Choroid plexus epithelial cell (primary cell): ENCODE data around the gene CD1B.
"Not testable (repeated sequence)": the region's sequence is repeated elsewhere in the genome, so short reads cannot be mapped to it uniquely, and the experiment has no call there.

Source experiments
- DNase-seq: peaks from one replicate; pipeline ENCODE4 v3.0.0-alpha.2; 2010; ENCODE audit warnings: low read depth
- H3K4me3 ChIP-seq: 2 replicates; pipeline ENCODE4 v1.5.1; 2011; ENCODE audit warnings: low read depth, mild to moderate bottlenecking, control low read depth, low read length, moderate library complexity
- TF ChIP-seq, protein P1 (sequence below): conservative IDR thresholded peaks from 2 replicates; pipeline ENCODE4 v1.5.1; 2011; ENCODE audit warnings: low read depth, mild to moderate bottlenecking, control low read depth, inconsistent platforms, low read length, moderate library complexity

Gene CD1B

DNA sequence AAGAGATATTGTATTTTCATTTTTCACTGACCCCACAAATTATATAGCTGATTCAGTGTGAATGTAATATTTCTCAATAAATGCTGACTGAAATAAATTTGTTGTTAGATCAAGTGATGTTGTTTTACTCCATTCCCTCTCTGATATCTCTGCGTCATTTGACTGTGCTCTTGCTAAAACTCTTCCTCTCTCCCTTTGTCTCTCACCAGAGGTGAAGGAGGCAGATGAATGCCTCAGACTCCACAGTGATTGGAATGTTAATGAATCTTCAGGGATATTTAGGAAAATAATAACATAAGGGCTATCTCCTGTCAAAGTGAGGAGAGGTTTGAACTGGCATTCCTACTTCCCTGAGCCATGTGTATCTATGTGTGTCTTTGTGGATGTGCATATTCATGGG lies 26.1 kb upstream of the CD1B start:
- TF ChIP-seq, protein P1, sequence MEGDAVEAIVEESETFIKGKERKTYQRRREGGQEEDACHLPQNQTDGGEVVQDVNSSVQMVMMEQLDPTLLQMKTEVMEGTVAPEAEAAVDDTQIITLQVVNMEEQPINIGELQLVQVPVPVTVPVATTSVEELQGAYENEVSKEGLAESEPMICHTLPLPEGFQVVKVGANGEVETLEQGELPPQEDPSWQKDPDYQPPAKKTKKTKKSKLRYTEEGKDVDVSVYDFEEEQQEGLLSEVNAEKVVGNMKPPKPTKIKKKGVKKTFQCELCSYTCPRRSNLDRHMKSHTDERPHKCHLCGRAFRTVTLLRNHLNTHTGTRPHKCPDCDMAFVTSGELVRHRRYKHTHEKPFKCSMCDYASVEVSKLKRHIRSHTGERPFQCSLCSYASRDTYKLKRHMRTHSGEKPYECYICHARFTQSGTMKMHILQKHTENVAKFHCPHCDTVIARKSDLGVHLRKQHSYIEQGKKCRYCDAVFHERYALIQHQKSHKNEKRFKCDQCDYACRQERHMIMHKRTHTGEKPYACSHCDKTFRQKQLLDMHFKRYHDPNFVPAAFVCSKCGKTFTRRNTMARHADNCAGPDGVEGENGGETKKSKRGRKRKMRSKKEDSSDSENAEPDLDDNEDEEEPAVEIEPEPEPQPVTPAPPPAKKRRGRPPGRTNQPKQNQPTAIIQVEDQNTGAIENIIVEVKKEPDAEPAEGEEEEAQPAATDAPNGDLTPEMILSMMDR = no peak
- DNase-seq = no peak
- H3K4me3 ChIP-seq = no peak overlapping the region

DNA sequence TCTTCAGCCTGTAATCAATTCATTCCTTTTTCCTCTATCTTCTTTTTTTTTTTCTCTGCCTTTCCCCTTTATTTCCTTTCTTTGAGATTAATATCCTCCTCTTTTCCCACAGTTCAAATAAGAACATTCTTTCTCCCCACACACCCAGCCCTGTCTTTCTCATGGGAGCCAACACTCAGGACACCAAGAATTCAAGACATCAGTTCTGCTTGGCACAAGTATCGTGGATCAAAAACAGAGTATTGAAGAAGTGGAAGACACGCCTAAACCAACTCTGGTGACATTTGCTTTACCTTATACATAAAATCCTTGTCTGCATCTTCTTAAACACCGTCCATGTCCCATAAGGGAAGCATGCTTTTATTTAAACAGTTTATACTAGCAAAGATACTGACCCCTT lies 25.3 kb upstream of the CD1B start:
- no peak overlapping the region for H3K4me3 ChIP-seq
- DNase-seq = no peak
- TF ChIP-seq, protein P1 = no peak

- no peak for DNase-seq
- H3K4me3 ChIP-seq = no peak overlapping the region
- TF ChIP-seq, protein P1 = no peak
These were observed 24.5 kb upstream of the CD1B start for GRCh38 chr1:158355773-158356285.

DNA sequence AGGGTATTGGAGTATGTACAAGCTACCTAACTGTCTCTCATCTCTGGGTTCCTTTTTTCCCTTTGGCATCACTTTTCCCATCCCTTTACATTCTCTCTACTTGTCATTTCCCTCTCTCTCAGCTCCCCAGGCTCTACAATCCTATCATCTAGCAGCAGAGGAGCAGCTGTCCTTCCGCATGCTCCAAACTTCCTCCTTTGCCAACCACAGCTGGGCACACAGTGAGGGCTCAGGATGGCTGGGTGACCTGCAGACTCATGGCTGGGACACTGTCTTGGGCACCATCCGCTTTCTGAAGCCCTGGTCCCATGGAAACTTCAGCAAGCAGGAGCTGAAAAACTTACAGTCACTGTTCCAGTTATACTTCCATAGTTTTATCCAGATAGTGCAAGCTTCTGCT lies 22.9 kb upstream of the CD1B start:
- no peak for DNase-seq
- no peak overlapping the region for H3K4me3 ChIP-seq
- TF ChIP-seq, protein P1 = no peak

DNA sequence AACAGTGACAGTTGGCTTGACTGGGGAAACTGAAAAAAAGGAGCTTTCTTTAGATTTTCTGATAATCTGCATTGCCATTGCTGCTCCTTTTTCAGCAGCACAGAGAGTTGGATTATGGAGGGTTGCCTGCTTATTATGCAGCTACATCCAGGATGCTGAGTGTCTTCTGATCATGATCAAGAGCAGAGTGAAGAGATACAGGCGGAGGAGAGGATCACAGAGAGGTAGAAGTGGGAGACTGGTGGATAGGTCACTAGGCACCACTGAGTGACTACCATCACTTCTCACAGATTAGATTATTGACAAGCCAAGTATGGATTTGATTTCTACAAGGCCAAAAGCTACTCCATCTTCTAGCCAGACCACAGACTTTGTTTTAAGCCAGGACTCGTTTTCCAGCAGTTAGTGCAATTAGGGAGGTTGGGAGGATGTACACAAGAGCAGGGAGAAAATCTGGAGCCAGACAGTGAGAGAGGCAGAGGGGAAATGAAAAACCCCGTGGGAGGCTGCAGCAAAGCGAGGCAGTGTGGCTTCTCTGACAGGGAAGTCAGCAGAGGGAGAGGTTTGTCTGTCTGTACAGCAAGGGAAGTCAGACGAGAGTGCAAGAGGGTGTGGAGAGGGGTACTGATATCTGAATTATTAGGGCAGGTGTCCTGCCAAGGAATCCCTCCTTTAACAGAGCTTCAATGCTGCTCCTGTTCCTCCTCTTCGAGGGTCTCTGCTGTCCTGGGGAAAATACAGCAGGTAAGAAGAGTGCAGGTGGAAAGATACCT lies 22.2 kb upstream of the CD1B start, which contains the start of gene CD1E:
Gene CD1E, plus strand, starts transcription at position 592 of the 773 bp plus-strand sequence. Its CDS starts 95 bp downstream, at position 687.
- H3K4me3 ChIP-seq = no peak within 1 kb of the TSS
- DNase-seq = no peak
- TF ChIP-seq, protein P1 = no peak

DNA sequence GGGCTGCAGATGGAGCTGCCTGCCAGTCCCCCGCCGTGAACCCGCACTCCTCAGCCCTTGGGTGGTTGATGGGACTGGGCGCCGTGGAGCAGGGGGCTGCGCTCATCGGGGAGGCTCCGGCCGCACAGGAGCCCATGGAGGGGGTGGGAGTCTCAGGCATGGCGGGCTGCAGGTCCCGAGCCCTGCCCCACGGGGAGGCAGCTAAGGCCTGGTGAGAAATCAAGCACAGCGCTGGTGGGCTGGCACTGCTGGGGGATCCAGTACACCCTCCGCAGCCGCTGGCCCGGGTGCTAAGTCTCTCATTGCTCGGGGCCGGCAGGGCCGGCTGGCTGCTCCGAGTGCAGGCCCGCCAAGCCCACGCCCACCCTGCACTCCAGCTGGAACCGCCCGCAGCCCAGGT lies 17.6 kb upstream of the CD1B start:
- not testable (repeated sequence) for DNase-seq

GRCh38 chr1:158336413-158336812 lies 5.1 kb upstream of the CD1B start:
- not testable (repeated sequence) for DNase-seq

More for the DNA sequence above, 17.6 kb upstream of the CD1B start:
- H3K4me3 ChIP-seq = not testable (repeated sequence)

DNA sequence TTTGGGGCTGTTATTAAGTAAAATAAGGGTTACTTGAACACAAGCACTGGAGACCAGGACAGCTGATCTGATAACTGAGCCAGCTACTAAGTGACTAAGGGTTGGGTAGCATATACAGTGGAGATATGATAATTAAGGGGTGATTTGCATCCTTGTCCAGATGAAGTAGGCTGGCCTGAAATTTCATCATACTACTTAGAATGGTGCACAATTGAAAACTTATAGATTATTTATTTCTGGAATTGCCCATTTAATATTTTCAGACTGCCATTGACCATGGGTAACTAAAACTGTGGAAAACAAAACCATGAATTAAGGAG lies 3.8 kb upstream of the CD1B start:
- no peak for DNase-seq
- no peak overlapping the region for H3K4me3 ChIP-seq
- TF ChIP-seq, protein P1 = no peak

More at GRCh38 chr1:158336413-158336812, 5.1 kb upstream of the CD1B start:
- H3K4me3 ChIP-seq = not testable (repeated sequence)
